SHP77 (cell line): ENCODE measurements around the gene THUMPD3.

ENCODE experiments used
- DNase-seq, 2 experiments: peaks; one replicate each; lab custom pipeline; 2025; lab: John Stamatoyannopoulos, UW

THUMPD3 gene

GRCh38 chr3:9352917-9353752 lies 9.7 kb upstream of the THUMPD3 start:
- peak; percentile 53 to 65 for DNase-seq

GRCh38 chr3:9361691-9362388 lies 1.0 kb upstream of the THUMPD3 start:
- no peak for DNase-seq

GRCh38 chr3:9369508-9369907 lies 6.7 kb downstream of the THUMPD3 start:
- no peak for DNase-seq

- no peak for DNase-seq
Observed at GRCh38 chr3:9373465-9373864, 10.6 kb downstream of the THUMPD3 start.

- no peak for DNase-seq
Observed at GRCh38 chr3:9377981-9378380, 15.1 kb downstream of the THUMPD3 start.

GRCh38 chr3:9379327-9379726 lies 16.5 kb downstream of the THUMPD3 start:
- no peak for DNase-seq

GRCh38 chr3:9380014-9380413 lies 17.2 kb downstream of the THUMPD3 start:
- DNase-seq = no peak

- no peak for DNase-seq
Observed at GRCh38 chr3:9384141-9384828, 21.4 kb downstream of the THUMPD3 start.

DNA sequence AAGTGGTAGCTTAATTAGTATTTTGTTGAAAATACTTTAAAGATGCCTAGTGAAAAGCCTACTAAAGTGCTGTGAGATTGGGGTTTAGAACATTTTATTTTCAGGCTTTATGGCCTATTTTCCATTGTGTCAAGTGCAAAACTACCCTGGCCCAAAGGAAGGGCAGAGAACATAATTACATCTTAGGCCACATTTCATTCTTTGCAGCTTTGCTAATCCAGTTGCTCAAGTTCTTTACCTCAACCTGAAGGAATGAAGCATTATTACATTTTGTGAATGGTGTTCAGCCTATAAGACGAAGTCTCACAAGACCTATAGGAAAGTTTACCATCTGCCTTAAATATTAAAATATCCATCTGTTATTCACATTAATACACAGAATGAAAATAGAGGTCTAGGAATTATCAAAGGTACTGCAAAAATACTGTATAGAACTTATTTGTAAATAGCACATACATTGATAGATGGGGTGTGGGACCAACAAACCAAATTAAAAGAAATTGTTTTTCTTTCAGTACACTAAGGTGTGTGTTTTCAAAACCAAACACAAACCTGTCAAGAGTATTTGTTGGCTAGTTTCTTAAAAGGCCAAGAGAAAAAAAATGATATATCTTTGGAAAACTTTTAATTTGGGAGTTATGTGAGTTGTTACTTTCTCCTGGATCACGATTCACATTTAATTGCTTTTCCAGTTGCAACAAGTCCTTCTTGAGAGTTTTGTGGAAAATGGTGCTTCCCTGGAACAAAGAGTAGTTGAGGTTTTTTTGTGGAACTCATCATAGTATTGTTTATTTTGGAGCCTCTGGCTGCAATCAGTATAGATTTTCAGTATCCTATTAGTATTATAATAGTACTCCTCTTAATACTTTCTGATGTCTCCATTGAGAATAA lies 22.6 kb downstream of the THUMPD3 start:
- DNase-seq = no peak

- DNase-seq = no peak
Observed at GRCh38 chr3:9386078-9386459, 23.2 kb downstream of the THUMPD3 start.

DNA sequence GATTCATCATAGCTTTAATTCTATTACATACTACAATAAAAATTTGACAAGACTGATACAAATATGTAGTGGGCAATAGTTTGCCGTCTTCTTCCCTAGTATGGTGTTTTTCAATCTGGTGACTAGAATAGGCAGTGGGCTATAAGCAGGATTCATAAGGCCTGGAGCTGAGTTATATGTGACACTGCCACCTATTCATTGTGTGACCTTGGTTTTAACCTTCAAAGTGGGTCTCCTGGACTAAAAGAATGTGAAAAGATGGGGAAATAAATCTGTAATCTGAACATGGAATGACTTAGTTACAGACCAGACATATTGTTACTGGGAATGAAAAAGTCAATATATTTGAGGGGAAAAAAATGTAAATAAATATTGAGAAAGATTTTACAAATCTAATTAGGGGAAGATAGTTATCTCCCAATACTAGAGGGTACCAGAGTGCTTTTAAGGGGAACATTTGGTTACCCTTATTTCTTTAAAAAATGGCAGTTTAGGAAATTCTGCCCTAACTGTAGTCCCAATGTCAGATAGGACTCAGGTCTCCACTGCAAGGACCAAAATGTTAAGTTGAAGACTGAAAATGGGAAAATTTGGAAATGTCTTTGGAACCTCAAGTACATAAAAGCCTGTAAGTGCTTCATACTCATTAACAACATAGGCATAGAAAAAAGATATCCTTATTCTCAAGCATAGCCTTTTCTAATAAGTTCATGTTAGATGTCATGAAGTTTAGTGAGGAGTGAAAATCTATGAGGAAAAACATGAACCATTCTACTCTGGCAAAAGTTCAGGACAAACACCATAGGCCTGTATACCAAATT lies 23.9 kb downstream of the THUMPD3 start:
- DNase-seq = no peak

- DNase-seq = no peak
Observed at GRCh38 chr3:9387322-9387655, 24.4 kb downstream of the THUMPD3 start.

DNA sequence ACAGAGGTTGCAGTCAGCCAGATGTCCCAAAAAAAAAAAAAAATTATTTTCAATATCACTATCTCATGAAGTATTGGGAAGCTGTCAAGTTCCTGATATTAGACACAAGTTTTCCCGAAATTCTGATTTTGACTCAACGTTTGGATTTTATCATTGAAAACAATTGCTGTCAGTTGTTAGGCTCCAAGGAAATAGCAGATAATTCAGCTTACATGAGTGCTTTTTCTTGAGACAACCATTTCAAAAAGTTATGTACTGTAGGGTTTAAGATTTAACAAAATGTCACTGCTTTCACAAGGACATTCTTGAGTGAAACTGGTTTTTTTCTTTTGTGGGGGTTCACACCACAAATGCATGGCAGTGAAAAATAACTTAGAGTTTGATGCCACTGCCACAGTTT lies 25.3 kb downstream of the THUMPD3 start:
- DNase-seq = no peak

DNA sequence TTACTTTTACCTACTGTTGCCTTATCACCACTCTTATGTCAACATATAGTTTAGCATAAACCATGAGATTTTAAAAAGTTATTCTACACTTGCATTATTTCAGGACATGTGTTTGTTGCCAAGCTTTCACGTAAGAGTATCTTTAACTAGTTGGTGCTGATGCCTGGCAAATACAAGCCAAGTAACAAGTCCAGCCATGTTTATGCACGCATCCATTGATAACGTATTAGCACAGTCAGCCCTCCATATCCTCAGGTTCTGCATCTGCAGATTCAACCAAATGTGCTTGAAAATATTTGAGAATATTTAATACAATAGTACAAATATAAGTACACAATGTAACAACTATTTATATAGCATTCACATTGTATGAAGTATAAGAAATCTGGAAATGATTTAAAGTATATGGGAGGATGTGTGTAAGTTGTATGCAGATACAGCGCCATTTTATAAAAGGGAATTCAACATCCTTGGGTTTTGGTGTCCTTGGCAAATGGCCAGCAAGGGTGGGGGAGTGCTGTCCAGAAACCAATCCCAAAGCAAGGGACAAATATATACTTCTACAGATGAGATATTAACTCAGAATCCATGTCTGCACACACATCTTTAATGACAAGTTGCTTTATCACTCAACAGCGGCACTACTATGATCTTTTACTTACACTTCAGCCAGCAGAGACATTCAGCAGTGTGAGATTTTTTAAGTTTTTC lies 25.9 kb downstream of the THUMPD3 start:
- DNase-seq = no peak

DNA sequence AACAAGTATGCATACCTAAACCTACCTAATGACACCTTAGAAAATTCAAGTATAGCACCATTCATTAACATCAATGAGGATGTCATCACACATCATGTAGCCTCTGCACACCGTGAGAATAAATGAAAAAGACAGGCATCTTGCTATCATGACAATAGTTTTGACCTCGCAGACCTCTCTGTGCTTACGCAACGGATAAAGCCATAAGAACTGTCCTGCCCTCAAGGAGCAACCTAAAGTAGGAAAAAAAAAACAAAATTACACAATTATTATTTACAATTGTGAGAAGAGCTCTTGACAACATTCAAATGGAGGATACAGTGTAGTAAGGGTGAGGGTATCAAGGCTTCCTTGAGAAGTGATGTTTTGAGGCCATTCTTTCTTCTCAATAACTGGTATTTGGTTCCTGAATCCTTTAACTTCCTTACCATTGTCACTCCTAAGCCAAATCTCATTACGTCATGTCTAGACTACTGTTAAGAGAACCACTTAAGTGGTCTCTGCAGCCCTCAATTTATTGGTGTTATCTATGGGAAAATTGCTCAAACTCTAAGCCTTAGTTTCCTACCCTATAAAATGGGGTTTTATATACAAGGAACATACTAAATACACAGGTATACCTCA lies 27.5 kb downstream of the THUMPD3 start:
- no peak for DNase-seq

DNA sequence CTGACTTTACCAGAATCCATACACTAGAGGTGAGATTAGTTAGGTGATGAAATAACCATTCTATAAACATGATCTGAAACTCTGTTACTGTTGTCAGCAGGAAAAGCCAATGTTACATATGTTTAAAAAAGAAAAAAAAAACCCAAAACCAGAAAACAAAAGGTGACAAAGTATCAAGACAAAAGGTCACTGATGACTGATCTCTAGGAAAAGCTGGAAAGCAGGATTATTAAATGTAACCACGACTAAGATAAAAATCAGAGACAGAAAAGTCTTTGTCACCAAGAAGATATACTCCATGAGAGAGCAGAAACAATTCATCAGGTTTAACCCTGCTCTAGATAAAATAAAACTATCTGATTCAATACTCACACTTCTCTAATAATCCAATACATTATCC lies 29.2 kb downstream of the THUMPD3 start:
- DNase-seq = no peak

DNA sequence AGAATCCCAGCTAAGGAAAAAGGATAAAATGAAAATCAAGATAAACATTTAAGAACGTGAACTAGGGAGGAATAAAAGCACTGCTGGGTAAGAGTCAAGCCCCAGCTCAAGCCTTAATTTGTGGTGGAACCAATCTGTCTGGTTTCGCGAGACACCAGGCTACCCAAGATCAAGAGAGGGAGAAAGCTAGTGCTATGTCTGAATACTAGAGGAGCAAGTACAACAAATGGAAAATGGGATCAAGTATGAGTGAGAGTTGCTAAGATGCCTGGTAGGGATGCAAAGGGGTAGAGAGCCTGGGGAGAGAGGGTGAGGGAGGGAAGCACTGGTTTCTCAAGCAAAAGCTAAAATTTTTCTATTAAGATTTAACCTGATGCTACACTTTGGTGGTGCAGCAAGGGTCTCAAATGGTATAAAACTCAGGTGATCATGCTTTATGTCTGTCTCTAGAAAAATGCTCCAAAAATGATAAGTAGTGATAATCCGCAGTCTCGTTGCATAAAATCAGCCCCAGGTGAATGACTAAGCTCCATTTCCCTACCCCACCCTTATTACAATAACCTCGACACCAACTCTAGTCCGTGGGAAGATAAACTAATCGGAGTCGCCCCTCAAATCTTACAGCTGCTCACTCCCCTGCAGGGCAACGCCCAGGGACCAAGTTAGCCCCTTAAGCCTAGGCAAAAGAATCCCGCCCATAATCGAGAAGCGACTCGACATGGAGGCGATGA lies 32.9 kb downstream of the THUMPD3 start:
- DNase-seq = no peak

- DNase-seq = peak; percentile 62 to 79
Observed at GRCh38 chr3:9396301-9396631, 33.4 kb downstream of the THUMPD3 start.

- DNase-seq = peak; percentile 98 to 99
Observed at GRCh38 chr3:9396632-9397331, 33.9 kb downstream of the THUMPD3 start.
